Measurements from ENCODE around the gene SERPINA5. TPM values are rescaled to one million over a fixed set of nuclear protein-coding genes. Genes with fewer than 3 reads are reported as not detected.

SERPINA5 gene
- total RNA-seq, 1 experiment from 2014 or later, result 2.9 TPM

DNA sequence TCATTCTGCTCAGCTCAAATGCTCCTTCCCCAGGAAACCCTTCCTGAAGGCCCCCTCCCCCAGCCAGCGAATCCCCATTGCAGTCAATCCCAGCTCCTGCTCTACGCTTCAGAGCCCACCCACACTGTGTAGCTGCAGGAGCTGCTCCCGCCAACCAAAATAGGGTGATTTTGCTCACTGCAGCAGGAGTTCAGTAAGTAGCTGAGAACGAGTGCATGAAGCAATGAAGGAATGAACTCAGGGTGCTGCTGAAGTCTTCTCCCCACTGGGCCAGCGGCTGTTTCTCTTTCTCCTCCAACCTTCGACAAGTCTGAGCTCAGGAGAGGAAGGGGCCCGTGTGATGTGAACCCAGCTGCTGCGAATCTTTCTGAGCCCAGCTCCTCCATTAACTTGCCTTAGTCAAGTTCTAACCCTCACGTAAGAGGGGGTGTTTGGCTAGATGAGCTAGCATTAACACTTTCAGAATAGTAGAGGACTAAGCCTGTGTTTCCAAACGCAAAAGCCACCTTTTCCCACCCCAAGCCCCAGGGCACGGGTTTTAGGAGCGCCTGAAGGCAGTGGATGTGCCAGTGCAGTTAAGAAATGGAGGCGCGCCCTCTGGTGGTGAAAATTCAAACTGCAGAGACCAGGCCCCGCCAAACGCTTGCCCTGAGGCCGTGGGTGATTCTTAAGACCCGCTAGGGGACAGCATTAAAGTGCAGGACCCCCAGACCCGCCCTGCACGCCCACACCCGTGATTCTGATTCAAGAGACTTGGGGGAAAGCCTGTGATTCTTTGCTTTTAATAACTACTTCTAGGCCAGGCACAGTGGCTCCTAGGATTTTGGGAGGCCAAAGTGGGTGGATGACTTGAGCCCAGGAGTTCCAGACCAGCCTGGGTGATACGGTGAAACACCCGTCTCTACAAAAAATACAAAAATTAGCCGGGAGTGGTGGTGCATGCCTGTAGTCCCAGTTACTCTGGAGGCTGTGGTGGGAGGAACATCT lies 31.9 kb upstream of the SERPINA5 start:
- DNase-seq (ENCODE audit: low read depth), result peak; percentile 35

DNA sequence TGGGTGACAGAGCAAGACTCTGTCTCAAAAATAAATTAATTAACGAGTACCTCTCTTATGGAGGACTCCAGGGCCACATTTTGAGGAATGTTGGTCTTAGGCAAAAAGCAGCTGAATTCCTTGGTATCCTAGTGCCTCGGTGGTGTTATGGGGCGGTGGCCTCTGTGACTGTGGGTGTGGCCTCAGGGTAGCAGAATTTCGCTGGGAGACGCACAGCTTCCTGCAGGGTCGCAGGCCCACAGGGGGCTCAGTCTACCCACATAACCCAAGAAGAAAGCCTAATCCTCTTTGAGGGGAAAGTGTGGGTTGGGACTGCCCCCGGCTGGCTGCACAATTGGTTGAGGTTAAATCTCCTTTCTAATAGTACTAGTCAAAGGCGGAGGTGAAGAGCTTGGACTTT lies 31.2 kb upstream of the SERPINA5 start:
- no peak for DNase-seq (ENCODE audit: low read depth)

DNA sequence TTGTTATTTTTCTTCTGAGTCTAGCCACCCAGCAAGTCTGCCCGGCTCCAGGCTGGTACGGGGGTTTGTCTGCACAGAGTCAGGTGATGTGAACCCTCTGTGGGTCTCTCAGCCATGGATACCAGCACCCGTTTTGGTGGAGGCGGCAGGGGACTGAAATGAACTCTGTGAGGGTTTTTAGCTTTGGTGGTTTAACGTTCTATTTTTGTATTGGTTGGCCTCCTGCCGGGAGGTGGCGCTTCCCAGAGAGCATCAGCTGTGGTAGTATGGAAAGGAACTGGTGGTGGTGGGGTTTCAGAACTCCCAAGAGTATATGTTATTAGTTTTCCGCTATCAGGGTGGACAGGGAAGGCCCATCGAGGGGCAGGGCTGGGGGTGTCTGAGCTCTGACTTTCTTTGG lies 25.2 kb upstream of the SERPINA5 start:
- no peak for DNase-seq (ENCODE audit: low read depth)

DNA sequence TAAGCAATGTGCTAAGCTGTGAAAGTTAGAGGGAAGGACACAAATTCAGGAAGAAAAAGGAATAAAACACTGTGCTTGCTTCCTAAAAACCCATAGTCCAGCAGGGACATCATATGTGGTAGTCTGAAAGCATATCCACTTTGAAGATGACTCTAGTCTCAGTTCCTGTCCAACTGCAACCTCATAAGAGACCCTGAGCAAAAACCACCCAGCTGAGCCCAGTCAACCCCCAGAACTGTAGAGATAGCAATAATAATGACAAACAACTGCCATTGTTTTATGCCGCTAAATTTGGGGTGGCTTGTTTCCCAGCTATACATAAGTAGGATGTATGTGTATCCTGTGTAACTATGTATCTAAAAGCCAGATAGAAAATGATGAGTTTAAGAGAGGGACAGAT lies 23.9 kb upstream of the SERPINA5 start:
- no peak for DNase-seq (ENCODE audit: low read depth)

DNA sequence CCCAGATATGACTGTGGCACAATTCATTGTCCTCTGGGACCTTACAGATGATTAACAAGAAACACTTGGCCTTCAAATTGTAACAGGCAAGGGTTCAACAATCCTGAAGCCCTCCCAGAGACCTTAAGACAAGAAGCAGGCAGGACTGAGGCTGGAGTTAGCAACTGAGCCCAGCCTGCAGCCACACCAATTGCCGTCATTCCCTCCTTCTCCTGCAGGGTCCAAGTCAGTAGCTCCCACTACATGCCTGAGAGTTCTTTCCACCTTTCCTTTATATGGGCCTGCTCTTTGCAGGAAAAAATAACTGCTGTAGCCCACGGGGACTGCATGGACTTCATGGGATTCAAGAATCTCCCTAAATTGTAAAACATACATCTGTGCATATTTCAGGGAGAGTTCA lies 22.4 kb upstream of the SERPINA5 start:
- no peak for DNase-seq (ENCODE audit: low read depth)

DNA sequence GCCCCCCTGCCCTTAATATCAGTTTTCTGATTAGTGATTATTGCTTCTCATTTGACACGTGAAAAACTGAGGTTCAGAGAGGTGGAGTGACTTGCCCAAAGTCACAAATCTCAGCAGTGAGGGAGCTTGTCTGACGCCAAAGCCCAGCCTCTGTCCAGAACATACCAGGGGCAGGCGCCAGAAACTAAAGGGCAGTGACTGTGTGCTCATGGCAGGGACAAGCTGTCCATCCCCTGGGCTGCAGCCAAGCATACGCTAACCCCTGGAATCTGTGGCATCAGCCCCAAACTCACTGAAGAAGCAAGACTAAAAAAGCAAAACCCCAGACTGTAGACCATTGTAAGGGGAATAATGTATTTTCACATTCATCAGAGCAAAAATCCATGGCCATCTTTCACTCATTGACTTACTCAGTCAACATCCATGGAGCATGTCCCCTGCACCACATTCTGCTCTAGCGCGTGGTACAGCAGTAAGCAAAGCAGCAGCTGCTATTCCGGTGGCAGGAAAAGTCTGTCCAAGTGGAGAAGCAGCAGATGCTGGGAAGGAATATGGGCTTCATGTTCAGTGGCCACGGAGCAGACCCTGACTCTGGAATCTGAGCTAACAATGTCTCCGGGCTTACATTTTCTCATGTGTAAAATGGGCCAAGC lies 21.5 kb upstream of the SERPINA5 start:
- DNase-seq (ENCODE audit: low read depth), result no peak

DNA sequence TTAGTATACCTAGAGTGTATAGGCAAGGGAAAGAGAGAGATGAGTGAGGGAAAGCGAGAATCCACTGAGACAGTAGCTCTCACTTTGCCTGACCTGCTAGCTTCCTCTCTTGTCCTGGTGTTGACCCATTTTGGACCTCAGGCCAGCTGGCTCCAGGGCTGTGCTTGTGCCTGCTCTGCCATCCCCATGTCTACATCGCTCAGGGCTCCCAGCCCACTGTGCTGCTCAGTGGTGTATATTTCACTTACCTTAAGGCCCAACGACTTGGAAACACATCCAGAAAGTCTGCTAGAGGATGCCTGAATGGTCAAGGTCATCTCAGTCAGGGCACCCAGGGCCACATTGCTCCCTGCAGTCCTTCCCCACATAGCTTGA lies 20.9 kb upstream of the SERPINA5 start:
- no peak for DNase-seq (ENCODE audit: low read depth)

GRCh38 chr14:94560751-94561655 lies 20.2 kb upstream of the SERPINA5 start, which contains the start of gene SERPINA4:
Gene SERPINA4, plus strand, starts transcription at chr14:94561442. Its CDS starts 2,041 bp downstream, at chr14:94563483.
- no peak for DNase-seq (ENCODE audit: low read depth)

- DNase-seq (ENCODE audit: low read depth), result no peak
Observed at GRCh38 chr14:94561656-94562010, 19.6 kb upstream of the SERPINA5 start.

GRCh38 chr14:94562022-94562421 lies 19.2 kb upstream of the SERPINA5 start:
- no peak for DNase-seq (ENCODE audit: low read depth)

DNA sequence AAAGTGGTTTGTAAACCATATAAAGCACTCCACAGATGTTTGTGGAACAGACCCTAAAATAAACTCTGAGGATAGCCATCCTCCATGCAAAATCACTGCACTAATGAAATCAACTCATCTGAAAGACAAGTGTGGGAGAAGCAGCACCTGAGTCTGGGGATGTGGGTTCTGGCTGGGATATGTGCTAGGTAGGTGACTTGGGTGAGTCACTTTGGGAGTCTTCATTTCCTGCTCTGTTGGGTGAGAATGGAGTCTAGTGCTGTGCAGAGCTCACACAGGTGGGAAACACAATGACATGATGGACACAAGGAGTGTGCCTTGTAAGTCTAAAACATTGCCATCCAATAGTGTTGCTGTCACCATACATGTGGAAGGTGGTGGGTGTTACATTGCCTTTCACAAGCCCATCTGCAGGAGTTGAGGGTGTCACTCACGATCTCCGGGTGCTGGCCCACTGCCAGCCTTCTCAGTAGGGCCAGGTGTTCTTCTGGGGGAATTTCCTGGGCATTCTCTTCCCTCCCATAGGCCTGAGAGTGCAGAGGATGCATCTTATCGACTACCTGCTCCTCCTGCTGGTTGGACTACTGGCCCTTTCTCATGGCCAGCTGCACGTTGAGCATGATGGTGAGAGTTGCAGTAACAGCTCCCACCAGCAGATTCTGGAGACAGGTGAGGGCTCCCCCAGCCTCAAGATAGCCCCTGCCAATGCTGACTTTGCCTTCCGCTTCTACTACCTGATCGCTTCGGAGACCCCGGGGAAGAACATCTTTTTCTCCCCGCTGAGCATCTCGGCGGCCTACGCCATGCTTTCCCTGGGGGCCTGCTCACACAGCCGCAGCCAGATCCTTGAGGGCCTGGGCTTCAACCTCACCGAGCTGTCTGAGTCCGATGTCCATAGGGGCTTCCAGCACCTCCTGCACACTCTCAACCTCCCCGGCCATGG lies 18.0 kb upstream of the SERPINA5 start:
- DNase-seq (ENCODE audit: low read depth), result no peak

- no peak for DNase-seq (ENCODE audit: low read depth)
Observed at GRCh38 chr14:94564381-94564780, 16.8 kb upstream of the SERPINA5 start.

- no peak for DNase-seq (ENCODE audit: low read depth)
Observed at GRCh38 chr14:94568186-94568585, 13.0 kb upstream of the SERPINA5 start.

GRCh38 chr14:94569381-94570001 lies 11.7 kb upstream of the SERPINA5 start:
- DNase-seq (ENCODE audit: low read depth), result no peak

DNA sequence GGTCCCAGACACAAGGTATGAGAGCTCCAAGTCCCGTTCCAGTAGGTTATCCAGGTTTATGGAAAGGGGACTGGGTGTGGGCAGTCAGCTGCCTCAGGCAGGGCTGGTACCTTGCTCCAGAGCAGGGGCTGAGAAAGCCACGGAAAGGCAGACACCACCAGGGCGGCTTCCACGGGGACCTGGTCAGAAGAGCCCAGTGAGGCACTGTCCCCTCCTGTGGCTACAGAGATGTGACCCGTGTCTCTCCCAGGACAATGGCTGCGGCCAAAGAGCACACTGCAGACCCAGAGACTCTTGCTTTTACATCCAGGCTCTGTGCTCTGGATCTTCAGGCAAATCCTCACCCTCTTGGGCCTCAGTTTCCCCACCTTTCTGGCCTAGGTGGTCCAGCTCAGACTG lies 11.2 kb upstream of the SERPINA5 start:
- DNase-seq (ENCODE audit: low read depth), result no peak

- DNase-seq (ENCODE audit: low read depth), result no peak
Observed at GRCh38 chr14:94570440-94570839, 10.8 kb upstream of the SERPINA5 start.

DNA sequence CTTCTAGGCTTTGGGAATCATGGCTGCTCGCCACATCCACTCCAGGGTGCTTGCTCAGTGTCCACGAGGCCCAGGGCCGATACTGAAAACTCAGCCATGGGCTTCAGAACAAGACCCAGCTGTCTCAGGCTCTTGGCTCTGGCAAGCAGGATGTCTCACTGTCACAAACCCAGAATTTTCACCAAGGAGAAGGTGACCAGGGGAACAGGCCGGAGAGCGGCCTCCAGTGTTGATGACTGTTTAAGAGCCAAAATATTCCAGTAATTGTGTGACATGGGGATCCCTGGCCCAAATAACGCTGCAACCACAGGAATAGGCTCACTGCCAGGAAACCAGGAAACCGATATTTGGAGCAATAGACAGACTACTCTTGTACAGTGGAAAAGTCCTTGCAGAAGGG lies 9.8 kb upstream of the SERPINA5 start:
- no peak for DNase-seq (ENCODE audit: low read depth)

DNA sequence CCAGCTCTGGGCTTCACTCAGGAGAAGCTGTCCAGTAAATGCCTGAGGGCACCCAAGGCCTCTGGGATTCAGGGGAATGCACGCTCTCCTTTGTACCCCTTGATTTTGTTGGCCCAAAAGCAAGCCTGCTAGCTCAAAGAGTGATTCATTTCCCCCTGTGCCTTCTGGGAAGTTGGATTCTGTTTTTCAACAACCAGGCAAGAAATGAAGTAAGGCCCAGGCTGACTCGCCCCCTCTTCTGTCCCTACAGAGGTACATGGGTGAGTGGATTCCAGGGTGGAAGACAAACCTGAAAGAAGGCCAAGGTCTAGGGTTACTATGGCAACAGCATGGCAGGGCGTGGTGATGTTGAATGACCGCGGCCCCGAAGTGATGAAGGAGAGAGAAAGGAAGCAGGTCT lies 9.3 kb upstream of the SERPINA5 start:
- DNase-seq (ENCODE audit: low read depth), result peak; percentile 42

DNA sequence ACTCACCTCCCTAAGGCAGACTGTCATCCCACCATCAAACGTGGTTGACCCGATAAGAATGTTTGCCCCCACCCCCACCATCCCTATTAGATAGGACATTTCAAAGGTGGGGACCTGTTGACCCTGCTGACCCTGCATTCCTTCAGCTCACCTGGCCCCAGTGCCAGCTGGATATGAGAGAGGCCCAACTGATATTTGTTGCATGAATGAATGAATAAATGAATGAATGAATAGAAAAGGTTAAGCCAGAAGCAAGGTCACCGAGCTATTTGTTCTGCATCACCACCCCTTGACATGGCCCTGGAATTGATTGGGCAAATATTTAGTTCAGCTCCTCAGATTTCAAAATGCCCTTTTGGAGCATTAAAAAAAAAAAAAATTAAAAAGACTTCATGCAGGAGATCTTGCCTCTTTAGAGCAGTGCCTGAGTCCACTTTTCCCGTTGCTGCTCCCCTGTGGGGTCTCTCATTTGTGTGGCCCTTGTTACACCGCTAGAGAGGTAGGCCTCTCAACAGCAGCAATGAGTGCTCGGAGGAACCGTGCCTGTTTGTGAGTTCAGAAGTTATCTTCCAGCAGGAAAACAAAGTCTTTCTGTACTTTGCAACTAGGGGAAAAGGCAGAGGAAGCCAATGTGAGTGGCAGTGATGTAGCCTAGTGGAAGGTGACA lies 8.5 kb upstream of the SERPINA5 start:
- no peak for DNase-seq (ENCODE audit: low read depth)
